ENCODE data around the gene CEP350.

GRCh38 chr1:180070286-180070685, 115.7 kb downstream of the CEP350 start:
- TF ChIP-seq CTCF (IDR thresholded peaks at IDR 0.05; ENCODE audit: low read length): no peak
- no peak for TF ChIP-seq EZH2 (IDR thresholded peaks at IDR 0.05; ENCODE audit: borderline replicate concordance, low read length)
